SK-N-SH (cell line): ENCODE measurements around the gene DOCK10.

ENCODE experiments used
- POLR2AphosphoS5 ChIP-seq: IDR thresholded peaks from 2 replicates; pipeline ENCODE4 v1.6.1; 2012; ENCODE audit warnings: low read depth, low read length
- RAD21 ChIP-seq: IDR thresholded peaks from 2 replicates; pipeline ENCODE4 v1.6.1; 2012; ENCODE audit warnings: mild to moderate bottlenecking, low read length
- RFX5 ChIP-seq: IDR thresholded peaks from 2 replicates; pipeline ENCODE4 v1.6.1; 2012; ENCODE audit warnings: mild to moderate bottlenecking, improper control_type of control experiment, low read length
- YY1 ChIP-seq: IDR thresholded peaks from 2 replicates; pipeline ENCODE4 v1.4.0; 2012; ENCODE audit warnings: low read depth, mild to moderate bottlenecking
- TF ChIP-seq, protein P1 (sequence below): IDR thresholded peaks from 2 replicates; pipeline ENCODE4 v1.4.0; 2012; ENCODE audit warnings: low read depth
- TF ChIP-seq, protein P2 (sequence below): fragments of 200-600 bp; sonication (generic); IDR thresholded peaks from 2 replicates; pipeline ENCODE4 v1.6.1; 2017; ENCODE audit warnings: antibody characterized with exemption, mild to moderate bottlenecking, moderate library complexity
- TF ChIP-seq, protein P3 (sequence below): IDR thresholded peaks from 2 replicates; pipeline ENCODE4; 2012

DNA sequence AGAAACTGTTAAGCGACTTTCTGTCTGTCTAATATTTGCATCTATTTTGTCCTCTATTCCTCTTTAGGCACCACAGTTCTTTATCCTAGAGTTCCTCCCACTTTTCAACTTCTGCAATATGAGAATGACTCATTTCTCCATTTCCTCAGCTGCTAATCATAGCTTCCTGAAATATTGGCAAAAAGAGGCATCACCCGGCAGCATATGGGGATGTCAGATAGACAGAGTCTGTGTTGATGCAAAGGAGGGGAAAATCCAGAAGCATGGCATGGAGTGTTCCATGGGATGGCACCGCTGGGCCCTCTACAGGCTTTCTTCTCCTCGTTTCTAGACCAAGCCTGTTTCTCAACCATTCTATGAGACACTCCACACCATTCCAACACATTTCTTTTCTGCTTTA lies 93.4 kb downstream of the DOCK10 start:
- TF ChIP-seq, protein P1, sequence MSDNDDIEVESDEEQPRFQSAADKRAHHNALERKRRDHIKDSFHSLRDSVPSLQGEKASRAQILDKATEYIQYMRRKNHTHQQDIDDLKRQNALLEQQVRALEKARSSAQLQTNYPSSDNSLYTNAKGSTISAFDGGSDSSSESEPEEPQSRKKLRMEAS, result peak; percentile 64; the same call in 1 of the 2 replicates
- TF ChIP-seq, protein P2, sequence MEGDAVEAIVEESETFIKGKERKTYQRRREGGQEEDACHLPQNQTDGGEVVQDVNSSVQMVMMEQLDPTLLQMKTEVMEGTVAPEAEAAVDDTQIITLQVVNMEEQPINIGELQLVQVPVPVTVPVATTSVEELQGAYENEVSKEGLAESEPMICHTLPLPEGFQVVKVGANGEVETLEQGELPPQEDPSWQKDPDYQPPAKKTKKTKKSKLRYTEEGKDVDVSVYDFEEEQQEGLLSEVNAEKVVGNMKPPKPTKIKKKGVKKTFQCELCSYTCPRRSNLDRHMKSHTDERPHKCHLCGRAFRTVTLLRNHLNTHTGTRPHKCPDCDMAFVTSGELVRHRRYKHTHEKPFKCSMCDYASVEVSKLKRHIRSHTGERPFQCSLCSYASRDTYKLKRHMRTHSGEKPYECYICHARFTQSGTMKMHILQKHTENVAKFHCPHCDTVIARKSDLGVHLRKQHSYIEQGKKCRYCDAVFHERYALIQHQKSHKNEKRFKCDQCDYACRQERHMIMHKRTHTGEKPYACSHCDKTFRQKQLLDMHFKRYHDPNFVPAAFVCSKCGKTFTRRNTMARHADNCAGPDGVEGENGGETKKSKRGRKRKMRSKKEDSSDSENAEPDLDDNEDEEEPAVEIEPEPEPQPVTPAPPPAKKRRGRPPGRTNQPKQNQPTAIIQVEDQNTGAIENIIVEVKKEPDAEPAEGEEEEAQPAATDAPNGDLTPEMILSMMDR, result no peak; the same call in 1 of the 2 replicates
- TF ChIP-seq POLR2AphosphoS5 (no peak), YY1 (no peak), RAD21 (0 out of 2 replicates have a peak, but pooled peaks have one; percentile 6), RFX5 (no peak)
- TF ChIP-seq, protein P3, sequence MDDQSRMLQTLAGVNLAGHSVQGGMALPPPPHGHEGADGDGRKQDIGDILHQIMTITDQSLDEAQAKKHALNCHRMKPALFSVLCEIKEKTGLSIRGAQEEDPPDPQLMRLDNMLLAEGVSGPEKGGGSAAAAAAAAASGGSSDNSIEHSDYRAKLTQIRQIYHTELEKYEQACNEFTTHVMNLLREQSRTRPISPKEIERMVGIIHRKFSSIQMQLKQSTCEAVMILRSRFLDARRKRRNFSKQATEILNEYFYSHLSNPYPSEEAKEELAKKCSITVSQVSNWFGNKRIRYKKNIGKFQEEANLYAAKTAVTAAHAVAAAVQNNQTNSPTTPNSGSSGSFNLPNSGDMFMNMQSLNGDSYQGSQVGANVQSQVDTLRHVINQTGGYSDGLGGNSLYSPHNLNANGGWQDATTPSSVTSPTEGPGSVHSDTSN, result peak; percentile 71
